ENCODE data around the gene ZNF30.

GRCh38 chr19:34926685-34927375 lies at the start of gene ZNF30:
- TF ChIP-seq CTCF (IDR thresholded peaks at IDR 0.05; ENCODE audit: poor library complexity) (no peak), EZH2phosphoT487 (IDR thresholded peaks at IDR 0.05; ENCODE audit: low read depth, severe bottlenecking, unreplicated experiment) (no peak), EZH2 (IDR thresholded peaks at IDR 0.05; ENCODE audit: borderline replicate concordance) (no peak)
